ENCODE data around the gene CSRNP3. TPM values are rescaled to one million over a fixed set of nuclear protein-coding genes. Genes with fewer than 3 reads are reported as not detected.
A peak's percentile ranks its signal among the peaks of the same experiment; 100 is the strongest.

CSRNP3 gene
- total RNA-seq, 1 donor from 2014 or later = 0.26 TPM

DNA sequence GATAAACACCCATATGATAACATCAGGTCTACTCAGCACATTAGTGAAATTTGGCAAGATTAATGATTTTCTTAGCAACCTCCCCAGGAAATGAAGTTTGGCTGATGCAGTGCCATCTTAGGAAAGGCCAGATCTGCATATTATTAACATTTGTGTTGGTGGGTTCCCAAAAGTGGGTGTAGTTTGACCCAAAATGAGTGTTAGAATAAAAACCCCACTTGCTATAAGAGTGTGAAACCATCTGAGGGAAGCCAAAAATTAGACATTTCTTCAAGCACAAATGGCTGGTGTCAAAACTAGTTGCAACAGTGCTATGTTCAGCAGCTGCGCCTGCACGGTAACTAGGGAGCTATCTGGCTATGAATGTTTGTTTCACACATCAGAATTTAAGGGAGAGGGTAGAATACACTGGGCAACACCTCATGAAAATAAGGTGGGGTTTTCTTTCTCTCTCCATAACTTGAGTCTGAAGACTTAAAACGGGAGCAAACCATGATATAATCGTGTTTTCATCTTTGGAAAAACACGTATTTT is 15.9 kb upstream of the CSRNP3 start:
- no peaks in the 10 kb centered on the region for H3K36me3 ChIP-seq (ENCODE audit: control insufficient read depth, insufficient read depth, low read length)
- DNase-seq (ENCODE audit: low read depth) (no peak), FAIRE-seq (peak; percentile 23)
- TF ChIP-seq, protein P1, sequence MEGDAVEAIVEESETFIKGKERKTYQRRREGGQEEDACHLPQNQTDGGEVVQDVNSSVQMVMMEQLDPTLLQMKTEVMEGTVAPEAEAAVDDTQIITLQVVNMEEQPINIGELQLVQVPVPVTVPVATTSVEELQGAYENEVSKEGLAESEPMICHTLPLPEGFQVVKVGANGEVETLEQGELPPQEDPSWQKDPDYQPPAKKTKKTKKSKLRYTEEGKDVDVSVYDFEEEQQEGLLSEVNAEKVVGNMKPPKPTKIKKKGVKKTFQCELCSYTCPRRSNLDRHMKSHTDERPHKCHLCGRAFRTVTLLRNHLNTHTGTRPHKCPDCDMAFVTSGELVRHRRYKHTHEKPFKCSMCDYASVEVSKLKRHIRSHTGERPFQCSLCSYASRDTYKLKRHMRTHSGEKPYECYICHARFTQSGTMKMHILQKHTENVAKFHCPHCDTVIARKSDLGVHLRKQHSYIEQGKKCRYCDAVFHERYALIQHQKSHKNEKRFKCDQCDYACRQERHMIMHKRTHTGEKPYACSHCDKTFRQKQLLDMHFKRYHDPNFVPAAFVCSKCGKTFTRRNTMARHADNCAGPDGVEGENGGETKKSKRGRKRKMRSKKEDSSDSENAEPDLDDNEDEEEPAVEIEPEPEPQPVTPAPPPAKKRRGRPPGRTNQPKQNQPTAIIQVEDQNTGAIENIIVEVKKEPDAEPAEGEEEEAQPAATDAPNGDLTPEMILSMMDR (IDR thresholded peaks at IDR 0.05; ENCODE audit: insufficient read depth, low read length, severe bottlenecking) = no peak
- H3K27me3 ChIP-seq (ENCODE audit: control insufficient read depth, insufficient read depth, low read length) = no peaks in the 10 kb centered on the region
- H3K4me3 ChIP-seq (ENCODE audit: low read depth, low read length) = no peak overlapping the region

DNA sequence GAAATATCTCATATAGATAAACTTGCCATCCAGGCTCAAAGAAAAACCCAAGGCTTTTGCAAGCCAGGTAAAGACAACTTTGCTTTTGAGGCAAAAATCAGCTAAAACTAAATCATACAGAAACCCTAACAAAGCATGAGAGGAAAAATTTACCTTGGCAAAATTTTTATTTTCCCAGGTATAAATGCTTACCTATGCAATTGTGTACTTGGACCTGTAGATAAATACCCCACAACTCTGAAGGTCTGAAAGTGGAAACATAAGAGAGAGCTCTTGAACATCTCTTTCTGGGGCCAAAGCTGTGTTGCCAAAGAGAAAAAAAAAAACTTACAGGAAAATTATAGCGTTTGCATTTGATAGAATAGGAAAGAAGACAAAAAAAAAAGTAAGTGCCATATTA is 14.6 kb upstream of the CSRNP3 start:
- no peaks in the 10 kb centered on the region for H3K27me3 ChIP-seq (ENCODE audit: control insufficient read depth, insufficient read depth, low read length)
- FAIRE-seq = no peak
- no peak overlapping the region for H3K4me3 ChIP-seq (ENCODE audit: low read depth, low read length)
- H3K36me3 ChIP-seq (ENCODE audit: control insufficient read depth, insufficient read depth, low read length) = no peaks in the 10 kb centered on the region
- TF ChIP-seq, protein P1 (IDR thresholded peaks at IDR 0.05; ENCODE audit: insufficient read depth, low read length, severe bottlenecking) = no peak
- DNase-seq (ENCODE audit: low read depth) = no peak

DNA sequence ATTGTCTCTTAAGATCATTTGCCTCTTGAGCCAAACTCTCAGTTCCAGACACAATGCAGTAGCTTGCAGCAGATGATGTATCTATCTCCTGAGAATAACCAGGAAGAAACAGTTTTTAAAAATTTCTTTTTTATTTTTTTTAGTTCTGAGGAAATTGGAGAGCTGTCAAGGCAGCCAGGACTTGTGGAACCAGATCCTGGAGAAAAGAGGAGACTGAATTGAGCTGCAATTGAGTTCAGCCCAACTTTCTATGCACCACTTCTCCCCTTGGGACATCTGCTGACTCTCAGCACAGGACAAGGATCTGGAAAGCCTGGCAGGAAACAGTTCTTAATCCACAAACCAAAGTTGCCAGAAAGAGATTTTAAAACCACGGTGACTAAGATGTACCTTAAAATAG is 13.5 kb upstream of the CSRNP3 start:
- no peak for FAIRE-seq
- no peaks in the 10 kb centered on the region for H3K36me3 ChIP-seq (ENCODE audit: control insufficient read depth, insufficient read depth, low read length)
- no peak overlapping the region for H3K4me3 ChIP-seq (ENCODE audit: low read depth, low read length)
- TF ChIP-seq, protein P1 (IDR thresholded peaks at IDR 0.05; ENCODE audit: insufficient read depth, low read length, severe bottlenecking) = no peak
- no peaks in the 10 kb centered on the region for H3K27me3 ChIP-seq (ENCODE audit: control insufficient read depth, insufficient read depth, low read length)
- no peak for DNase-seq (ENCODE audit: low read depth)

DNA sequence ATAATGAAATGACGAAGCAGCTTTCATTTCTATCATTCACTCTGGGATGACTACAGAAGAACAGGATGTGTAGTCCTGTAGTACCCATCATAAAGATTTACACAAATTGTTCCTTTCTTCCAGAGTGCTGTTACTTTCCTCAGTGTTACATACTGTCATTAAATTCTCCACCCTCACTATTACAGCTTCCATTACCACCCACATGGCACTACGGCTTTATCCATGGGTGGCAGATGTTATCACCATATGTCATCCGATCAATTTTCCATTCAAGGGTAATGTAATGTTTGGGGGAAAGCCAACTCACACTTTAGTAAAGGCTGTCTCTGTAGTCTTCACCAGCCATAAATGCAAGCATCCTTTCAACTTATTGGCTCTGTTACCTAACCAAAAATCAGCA is 7.1 kb upstream of the CSRNP3 start:
- Histone ChIP-seq H3K36me3 (ENCODE audit: control insufficient read depth, insufficient read depth, low read length) (no peaks in the 10 kb centered on the region), H3K4me3 (ENCODE audit: low read depth, low read length) (no peak overlapping the region), H3K27me3 (ENCODE audit: control insufficient read depth, insufficient read depth, low read length) (no peaks in the 10 kb centered on the region)
- TF ChIP-seq, protein P1 (IDR thresholded peaks at IDR 0.05; ENCODE audit: insufficient read depth, low read length, severe bottlenecking) = no peak
- FAIRE-seq = no peak
- no peak for DNase-seq (ENCODE audit: low read depth)

DNA sequence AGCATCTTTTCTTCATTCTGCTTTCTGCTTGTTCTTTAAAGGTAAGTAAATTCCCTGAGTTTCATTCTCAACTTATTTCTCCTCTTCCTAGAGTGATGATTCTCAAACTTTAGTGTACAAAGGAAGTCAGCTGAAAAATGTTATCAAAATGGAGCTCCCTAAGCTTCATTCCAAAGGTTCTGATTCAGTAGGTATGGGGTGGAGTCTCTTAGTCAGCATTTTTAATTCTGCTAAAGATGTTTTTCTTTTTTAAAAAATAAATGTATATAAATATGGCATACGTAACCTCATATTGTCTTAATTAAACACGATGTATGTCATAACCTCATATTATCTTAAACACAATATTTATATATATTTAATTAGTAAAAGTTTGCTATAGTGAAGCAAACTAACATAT is 3.1 kb upstream of the CSRNP3 start:
- no peaks in the 10 kb centered on the region for H3K36me3 ChIP-seq (ENCODE audit: control insufficient read depth, insufficient read depth, low read length)
- H3K27me3 ChIP-seq (ENCODE audit: control insufficient read depth, insufficient read depth, low read length) = no peaks in the 10 kb centered on the region
- H3K4me3 ChIP-seq (ENCODE audit: low read depth, low read length) = no peak overlapping the region
- peak; percentile 5 for DNase-seq (ENCODE audit: low read depth)
- TF ChIP-seq, protein P1 (IDR thresholded peaks at IDR 0.05; ENCODE audit: insufficient read depth, low read length, severe bottlenecking) = no peak
- no peak for FAIRE-seq

DNA sequence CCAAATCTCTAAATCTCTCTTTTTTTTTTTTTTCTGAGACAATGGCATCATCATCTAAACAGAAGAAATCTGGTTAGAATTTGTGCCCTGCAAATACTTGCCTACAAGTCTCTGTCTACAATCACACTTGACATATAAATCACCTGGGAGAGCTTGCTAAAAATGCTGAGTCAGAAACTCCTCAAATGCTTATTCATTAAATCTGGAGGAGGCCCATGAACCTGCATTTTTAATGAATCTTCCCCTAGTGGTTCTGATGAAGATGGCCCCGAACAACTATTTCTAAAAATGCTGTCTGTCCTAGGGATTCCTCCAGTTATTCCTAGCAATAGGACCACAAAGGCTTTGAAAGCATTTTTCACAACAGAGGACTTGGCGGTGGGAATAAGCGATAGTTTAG is 1.6 kb upstream of the CSRNP3 start:
- FAIRE-seq (no peak), DNase-seq (ENCODE audit: low read depth) (no peak)
- TF ChIP-seq, protein P1 (IDR thresholded peaks at IDR 0.05; ENCODE audit: insufficient read depth, low read length, severe bottlenecking) = no peak
- H3K4me3 ChIP-seq (ENCODE audit: low read depth, low read length) = no peak overlapping the region
- H3K27me3 ChIP-seq (ENCODE audit: control insufficient read depth, insufficient read depth, low read length) = no peaks in the 10 kb centered on the region
- H3K36me3 ChIP-seq (ENCODE audit: control insufficient read depth, insufficient read depth, low read length) = no peaks in the 10 kb centered on the region

All from bronchial epithelial cell (primary cell).